Pancreas (tissue), 10 donors: Measurements from ENCODE around the gene RFWD3. TPM values are rescaled to one million over a fixed set of nuclear protein-coding genes. Genes with fewer than 3 reads are reported as not detected.
A peak's percentile ranks its signal among the peaks of the same experiment; 100 is the strongest.

Experiments used
- ATAC-seq, 4 donors: fragments of 200-7000 bp; cut with Tn5 transposase; one replicate each; pipeline versions ENCODE4 v1.8.0 to v1.9.1; 2020; ENCODE audit warnings: mild to moderate bottlenecking in 4 of 4, moderate library complexity in 4 of 4
- DNase-seq, 6 donors: peaks; one replicate each; pipeline ENCODE4 v3.0.0-alpha.2; 2020
- FAIRE-seq: peaks from 2 replicates; lab custom pipeline; 2012; peaks lifted over from hg19 to GRCh38; lab: Jason Lieb, UNC
- H3K27ac ChIP-seq, 4 donors: fragments of 200-600 bp; sonication (generic); 1 replicate in 3 of 4; 2 replicates in 1 of 4; pipeline versions ENCODE4 v1.5.0 to v1.8.0; 2020
- H3K27me3 ChIP-seq, 4 donors: fragments of 200-600 bp; one replicate each; pipeline ENCODE4 v1.8.0; 2021
- H3K36me3 ChIP-seq, 3 donors: fragments of 200-600 bp; sonication (generic) in 1 of 3; one replicate each; pipeline versions ENCODE4 v1.5.0 to v1.8.0; 2020 to 2021
- H3K4me1 ChIP-seq, 3 donors: fragments of 200-600 bp; one replicate each; pipeline ENCODE4 v1.8.0; 2021
- H3K4me3 ChIP-seq, 4 donors: fragments of 200-600 bp; sonication (generic) in 2 of 4; one replicate each; pipeline versions ENCODE4 v1.5.0 to v1.8.0; 2020 to 2021
- H3K9me3 ChIP-seq, 4 donors: fragments of 200-600 bp; one replicate each; pipeline ENCODE4 v1.8.0; 2021
- WGBS, 2 donors: extraction: QIAGEN DNeasy Blood & Tissue Kit; methylation state at CpG; one replicate each; pipeline ENCODE4 v1.1.7; 2013; 5-methylcytosine and 5-hydroxymethylcytosine counted together
- intact Hi-C, 3 donors: fragments of 100-400 bp; cut with DNase I; formaldehyde crosslinking; loops; one replicate each; pipeline versions ENCODE4 v1.11.1 to v1.14.2; 2022
- polyA plus RNA-seq, 2 donors: library from polyadenylated mRNA; stranded (reverse); fragments of 200-250 nt; gene quantifications; one replicate each; pipeline ENCODE4 v1.2.3, GENCODE V29; 2013
- total RNA-seq, 6 donors: library from RNA; stranded (reverse); fragmentation: NEBNext Ultra II Directional in 4 of 6; extraction: Animal tissue kit (Norgen Biotek cat#: 25700) in 4 of 6; gene quantifications; one replicate each; pipeline versions ENCODE4 v1.2.1 to v1.2.4, GENCODE V29; 2021 to 2023
- TF ChIP-seq, protein P1 (sequence below), 4 donors: fragments of 200-600 bp; sonication (generic) in 3 of 4; IDR thresholded peaks; one replicate each; pipeline versions ENCODE4 v1.5.0 to v1.8.0; 2021; ENCODE audit warnings: antibody characterized with exemption in 4 of 4
- donor health status: healthy with polysubstance abuse.
- donor health status: DM: no; HTN: no; CAD: no; lungs with moderate emphysema.
- donor health status: DM: no; HTN: no; CAD: no.
- donor health status: control.
- donor health status: control.
- donor health status: Bipolar disorder and iron deficiency.
- donor health status: DM: yes; HTN: yes; CAD: no.
- donor health status: DM: no; HTN: no; CAD: no.
- donor health status: DM: no; HTN: no; CAD: no.
- donor health status: DM: yes; HTN: yes; CAD: no.

Gene RFWD3
- total and polyA plus RNA-seq, 8 donors = 3.7 to 14.0 (median 7.1) TPM

DNA sequence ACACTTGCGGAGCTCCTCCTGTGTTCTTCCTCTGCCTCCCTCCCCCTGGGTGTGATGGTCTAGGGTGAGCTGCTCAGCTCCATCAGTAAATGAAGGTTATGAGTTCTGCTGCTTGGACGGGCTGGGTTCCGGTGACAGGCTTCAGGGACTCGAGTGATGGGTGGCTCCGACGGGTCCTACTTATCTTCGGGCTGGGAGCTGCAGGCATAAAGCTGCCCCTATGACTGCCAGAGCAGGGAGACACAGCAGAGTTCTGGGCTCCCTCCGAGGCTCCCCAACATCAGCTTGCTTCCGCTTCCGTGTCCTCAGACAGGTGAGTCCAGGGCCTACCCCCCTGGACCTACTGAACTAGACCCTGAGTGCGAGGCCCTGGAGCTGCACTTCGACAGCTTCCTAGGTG lies 45.3 kb upstream of the RFWD3 start:
- FAIRE-seq = no peak

DNA sequence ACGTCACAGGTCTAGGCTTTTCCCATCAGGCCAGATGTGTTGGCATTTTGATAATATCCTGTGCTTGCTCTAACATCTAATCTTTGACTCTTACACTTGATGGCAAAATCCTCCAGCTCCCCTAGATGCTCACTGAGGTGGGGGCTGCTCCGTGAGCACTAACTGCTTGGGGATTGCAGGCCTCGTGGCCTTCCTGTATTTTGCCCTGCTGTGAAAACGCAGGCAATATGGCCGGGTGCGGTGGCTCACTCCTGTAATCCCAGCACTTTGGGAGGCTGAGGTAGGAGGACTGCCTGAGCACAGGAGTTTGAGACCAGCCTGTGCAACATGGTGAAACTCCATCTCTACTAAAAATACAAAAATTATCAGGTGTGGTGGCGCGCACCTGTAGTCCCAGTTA lies 43.7 kb upstream of the RFWD3 start:
- ATAC-seq (no peak), FAIRE-seq (no peak), DNase-seq (no peak)
- Histone ChIP-seq H3K27me3 (no peaks in the 10 kb centered on the region), H3K36me3 (no peaks in the 10 kb centered on the region), H3K4me1 (no peaks in the 10 kb centered on the region), H3K4me3 (no peak overlapping the region), H3K9me3 (no peaks in the 10 kb centered on the region), H3K27ac (no peak overlapping the region)
- WGBS, 2 donors = 91 to 94% methylated on average over 8 of the region's 8 CpGs
- TF ChIP-seq, protein P1, sequence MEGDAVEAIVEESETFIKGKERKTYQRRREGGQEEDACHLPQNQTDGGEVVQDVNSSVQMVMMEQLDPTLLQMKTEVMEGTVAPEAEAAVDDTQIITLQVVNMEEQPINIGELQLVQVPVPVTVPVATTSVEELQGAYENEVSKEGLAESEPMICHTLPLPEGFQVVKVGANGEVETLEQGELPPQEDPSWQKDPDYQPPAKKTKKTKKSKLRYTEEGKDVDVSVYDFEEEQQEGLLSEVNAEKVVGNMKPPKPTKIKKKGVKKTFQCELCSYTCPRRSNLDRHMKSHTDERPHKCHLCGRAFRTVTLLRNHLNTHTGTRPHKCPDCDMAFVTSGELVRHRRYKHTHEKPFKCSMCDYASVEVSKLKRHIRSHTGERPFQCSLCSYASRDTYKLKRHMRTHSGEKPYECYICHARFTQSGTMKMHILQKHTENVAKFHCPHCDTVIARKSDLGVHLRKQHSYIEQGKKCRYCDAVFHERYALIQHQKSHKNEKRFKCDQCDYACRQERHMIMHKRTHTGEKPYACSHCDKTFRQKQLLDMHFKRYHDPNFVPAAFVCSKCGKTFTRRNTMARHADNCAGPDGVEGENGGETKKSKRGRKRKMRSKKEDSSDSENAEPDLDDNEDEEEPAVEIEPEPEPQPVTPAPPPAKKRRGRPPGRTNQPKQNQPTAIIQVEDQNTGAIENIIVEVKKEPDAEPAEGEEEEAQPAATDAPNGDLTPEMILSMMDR (IDR thresholded peaks at IDR 0.05) = no peak
- intact Hi-C loops = loop anchor here in 2 of 3 donors (10.0 kb wide), 2 partner anchors 144 to 154 kb away; no protein-coding TSS in a partner anchor

More for the DNA sequence above, 45.3 kb upstream of the RFWD3 start:
- no peak overlapping the region for H3K27ac ChIP-seq
- H3K4me1 ChIP-seq = no peaks in the 10 kb centered on the region
- WGBS, 2 donors = 89 to 93% methylated on average over 12 of the region's 12 CpGs
- no peaks in the 10 kb centered on the region for H3K9me3 ChIP-seq
- no peaks in the 10 kb centered on the region for H3K27me3 ChIP-seq
- DNase-seq = no peak
- ATAC-seq = no peak
- H3K36me3 ChIP-seq = no peaks in the 10 kb centered on the region
- TF ChIP-seq, protein P1 (IDR thresholded peaks at IDR 0.05) = no peak
- no peak overlapping the region for H3K4me3 ChIP-seq
- intact Hi-C loops = loop anchor here in 2 of 3 donors (10.0 kb wide), 2 partner anchors 143 to 153 kb away; no protein-coding TSS in a partner anchor

DNA sequence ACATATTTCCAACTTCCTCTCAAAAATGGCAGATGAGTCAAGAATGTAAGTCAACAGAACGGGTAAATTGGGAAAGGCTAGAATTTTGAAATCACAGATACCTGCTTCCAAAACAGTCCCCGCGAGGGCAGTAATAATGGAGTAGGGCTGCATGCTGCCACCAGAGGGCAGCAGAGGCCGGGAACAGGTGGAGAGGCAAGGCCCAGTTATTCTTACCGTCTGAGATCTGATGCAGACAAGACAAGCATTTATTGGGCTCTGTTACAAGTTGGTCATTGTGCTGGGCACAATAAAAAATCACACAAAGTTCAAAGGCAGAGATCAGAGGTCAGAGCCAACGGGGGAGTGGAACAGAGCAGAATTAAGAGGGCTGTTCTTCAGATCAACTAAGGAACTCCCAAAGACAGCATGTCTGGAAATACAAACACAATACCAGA lies 42.8 kb upstream of the RFWD3 start:
- Histone ChIP-seq H3K9me3 (no peaks in the 10 kb centered on the region), H3K27me3 (no peaks in the 10 kb centered on the region), H3K4me3 (no peak overlapping the region), H3K27ac (no peak overlapping the region), H3K36me3 (no peaks in the 10 kb centered on the region), H3K4me1 (no peaks in the 10 kb centered on the region)
- 0 to 1% methylated on average over 6 of the region's 6 CpGs for WGBS, 2 donors
- TF ChIP-seq, protein P1 (IDR thresholded peaks at IDR 0.05) = peak; percentile 91 to 94 (median 92)
- DNase-seq = peak; percentile 68 to 96 (median 86)
- ATAC-seq = peak; percentile 91 to 100 (median 98)
- intact Hi-C loops = loop anchor here in 1 of 3 donors (5.0 kb wide), 1 partner anchor 153 kb away; no protein-coding TSS in a partner anchor
- FAIRE-seq = peak; percentile 68

DNA sequence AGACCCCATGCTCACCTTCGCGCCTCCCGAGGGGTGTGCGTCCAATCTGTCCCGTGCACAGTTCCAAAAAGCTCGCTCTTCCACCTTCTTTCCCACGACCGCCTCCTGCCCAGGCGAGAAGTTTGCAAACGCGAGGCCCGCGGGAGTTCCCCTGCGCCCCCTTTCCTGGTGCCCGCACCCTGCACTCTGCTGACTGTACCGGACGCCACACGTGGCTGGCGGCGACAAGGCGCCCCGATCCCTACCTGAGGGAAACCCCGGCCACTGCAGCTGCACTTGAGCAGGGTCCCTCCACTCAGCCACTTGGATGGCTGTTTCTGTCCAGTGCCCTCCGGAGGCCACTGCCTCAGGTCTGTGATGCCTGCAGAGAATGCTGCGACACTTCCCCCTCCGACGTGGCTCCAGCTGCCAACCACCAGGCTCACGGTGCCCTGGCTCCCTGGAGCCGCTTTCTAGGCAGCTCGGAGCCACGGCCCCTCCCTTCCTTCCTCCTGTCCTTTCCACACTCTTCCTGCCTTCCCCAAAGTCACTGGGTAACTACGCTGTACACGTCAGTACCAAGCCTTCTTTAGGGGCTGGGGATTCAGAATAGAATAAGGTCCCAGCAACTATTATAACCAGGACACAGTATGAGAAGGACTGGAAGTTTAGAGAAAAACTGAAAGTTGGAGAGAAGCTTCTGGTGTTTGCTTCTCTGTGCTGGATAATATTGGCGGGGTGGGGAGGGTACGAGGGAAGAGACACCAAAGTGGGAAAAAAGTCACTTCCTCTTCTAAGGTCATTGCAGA lies 34.0 kb upstream of the RFWD3 start, which contains the start of gene MLKL:
Gene MLKL, minus strand, starts transcription at position 425 of the 788 bp plus-strand sequence. CDS start 5,105 bp downstream, outside the sequence.
- intact Hi-C loops = no loop called here
- H3K9me3 ChIP-seq = no peaks in the 10 kb centered on the region
- H3K27ac ChIP-seq = peak within 1 kb of the TSS; percentile 69 to 91 (median 82)
- ATAC-seq = peak; percentile 68 to 83 (median 78)
- H3K36me3 ChIP-seq = no peaks in the 10 kb centered on the region
- H3K4me1 ChIP-seq = peaks cover 10 to 19% (median 17%) of the 10 kb centered on the region in 3 donors
- TF ChIP-seq, protein P1 (IDR thresholded peaks at IDR 0.05) = no peak
- 0 to 1% methylated on average over 34 to 35 of the region's 35 CpGs for WGBS, 2 donors
- no peaks in the 10 kb centered on the region for H3K27me3 ChIP-seq
- peak; percentile 53 to 84 (median 66) for DNase-seq
- peak within 1 kb of the TSS; percentile 49 to 82 (median 64) for H3K4me3 ChIP-seq
- no peak for FAIRE-seq
